Activated CD4-positive, CD25-positive, alpha-beta regulatory T cell (primary cell): ENCODE data around the gene WWC2.
"Not testable (repeated sequence)": the region's sequence is repeated elsewhere in the genome, so short reads cannot be mapped to it uniquely, and the experiment has no call there.

ENCODE experiments used
- DNase-seq, 4 experiments: peaks; one replicate each; lab custom pipeline; 2025; lab: John Stamatoyannopoulos, UW

The WWC2 gene

DNA sequence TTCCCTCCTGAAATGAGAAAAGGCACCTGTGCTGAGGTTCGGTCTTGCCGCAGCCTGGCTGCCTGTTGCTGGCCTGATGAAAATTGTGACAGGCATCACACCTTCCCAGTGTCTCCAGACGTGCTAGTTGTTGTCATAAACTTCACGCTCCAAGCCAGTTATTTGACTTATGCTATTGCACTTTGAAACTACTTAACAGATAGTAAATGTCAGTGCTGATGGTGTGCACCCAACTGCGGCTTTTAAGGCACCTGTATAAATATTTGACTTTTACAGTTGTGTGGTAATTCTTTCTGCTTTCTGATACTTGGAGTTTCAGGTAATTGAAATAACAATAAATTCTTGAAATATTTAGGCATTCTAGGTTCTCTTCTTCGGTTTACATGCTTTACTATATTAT lies 1.8 kb downstream of the WWC2 start:
- DNase-seq = no peak

DNA sequence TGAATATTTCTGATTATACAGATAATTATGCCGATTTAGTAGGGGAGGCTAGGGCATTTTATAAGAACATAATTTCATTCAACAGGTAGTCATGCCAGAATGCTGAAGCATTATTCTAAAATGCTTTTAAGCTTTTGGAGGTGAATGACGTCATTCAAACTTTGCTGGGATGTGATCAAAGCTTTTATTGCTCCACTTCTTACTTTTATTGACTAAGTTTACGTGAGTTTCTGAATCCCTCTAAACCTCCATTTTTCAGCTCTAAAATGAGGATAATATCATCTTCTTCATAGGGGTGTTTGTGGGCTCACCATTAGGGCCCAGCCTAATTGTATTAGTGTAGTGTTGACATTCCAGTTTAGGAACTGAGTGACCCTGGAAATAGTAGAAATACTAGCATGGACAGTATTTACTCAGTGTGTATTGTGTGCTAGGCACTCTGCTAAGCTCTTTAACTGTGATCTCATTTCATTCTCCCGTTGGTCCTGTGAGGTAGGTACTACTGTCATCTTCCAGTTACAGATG lies 3.0 kb downstream of the WWC2 start:
- DNase-seq = no peak

DNA sequence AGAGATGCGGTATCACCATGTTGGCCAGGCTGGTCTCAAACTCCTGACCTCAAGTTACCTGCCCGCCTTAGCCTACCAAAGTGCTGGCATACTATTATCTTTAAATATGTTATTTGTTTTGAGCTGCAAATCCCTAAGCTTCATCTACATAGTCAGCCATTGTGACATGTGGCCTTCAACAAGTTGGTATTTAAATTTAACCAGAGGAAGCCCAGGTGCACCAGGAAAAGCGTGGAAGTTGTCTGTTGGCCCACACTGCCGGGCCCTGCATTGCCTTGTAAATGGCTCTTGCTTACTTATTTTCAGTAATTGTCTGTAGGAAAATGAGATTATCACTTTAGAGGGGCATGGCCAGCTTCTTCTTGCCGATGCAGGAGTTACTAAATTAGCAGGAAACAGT lies 6.0 kb downstream of the WWC2 start:
- DNase-seq = no peak

DNA sequence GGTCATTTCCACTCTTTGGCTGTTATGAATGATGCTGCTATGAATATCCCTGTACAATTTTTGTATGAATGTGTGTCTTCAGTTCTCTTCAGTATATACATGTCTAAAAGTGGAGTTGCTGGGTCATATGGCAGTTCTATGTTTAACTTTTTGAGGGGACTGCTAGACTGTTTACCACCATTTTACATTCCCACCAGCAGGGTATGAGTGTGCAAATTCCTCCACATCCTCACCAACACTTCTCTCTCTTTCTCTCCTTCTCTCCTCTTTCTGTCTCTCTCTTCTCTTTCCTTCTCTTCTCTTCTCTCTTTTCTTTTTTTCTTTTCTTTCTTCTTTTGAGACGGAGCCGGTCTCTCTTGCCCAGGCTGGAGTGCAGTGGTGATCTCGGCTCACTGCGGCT lies 7.8 kb downstream of the WWC2 start:
- no peak for DNase-seq

DNA sequence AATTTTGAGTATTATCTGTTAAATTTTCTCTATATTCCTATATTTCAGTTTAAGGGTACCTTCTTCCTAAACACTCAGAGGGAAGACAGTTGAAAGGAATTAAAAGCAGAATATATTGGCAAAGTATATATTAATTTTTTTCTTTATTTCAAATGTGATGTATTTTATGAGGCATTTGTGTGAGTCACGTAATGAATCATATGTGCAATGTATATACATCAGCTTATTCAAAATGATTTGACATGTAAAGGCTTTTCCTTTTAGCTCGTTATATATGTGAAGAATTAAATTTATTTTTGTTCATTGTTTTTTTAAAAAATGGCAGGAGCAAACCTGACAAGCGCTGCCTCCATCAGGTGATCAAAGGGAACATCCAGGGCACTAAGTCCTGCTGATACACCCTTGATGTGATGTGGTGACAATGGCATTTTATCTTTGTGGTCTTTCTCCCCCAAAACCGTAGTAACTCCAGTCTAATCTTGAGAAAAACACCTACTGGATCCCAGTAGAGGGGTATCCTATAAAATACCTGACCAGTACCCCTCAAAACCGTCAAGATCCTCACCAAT lies 8.9 kb downstream of the WWC2 start:
- no peak for DNase-seq

DNA sequence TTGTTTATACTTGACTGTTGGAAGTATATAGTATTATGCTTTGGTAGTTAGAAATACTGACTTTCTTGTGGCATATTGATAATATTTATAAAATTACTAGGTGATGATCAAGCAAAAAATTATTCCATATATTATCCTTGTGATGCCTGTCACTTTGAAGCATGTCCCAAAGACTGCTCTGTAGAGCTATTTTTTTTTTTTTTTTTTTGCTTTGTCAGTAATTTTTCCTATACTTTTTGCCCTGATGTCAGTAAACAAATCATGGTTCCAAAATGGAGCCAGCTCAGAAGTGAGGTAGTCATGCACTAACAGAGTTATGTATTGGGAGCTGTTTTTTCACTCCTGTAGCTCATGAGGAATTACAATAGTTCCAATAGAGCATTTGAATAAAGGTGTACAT lies 11.2 kb downstream of the WWC2 start:
- no peak for DNase-seq

DNA sequence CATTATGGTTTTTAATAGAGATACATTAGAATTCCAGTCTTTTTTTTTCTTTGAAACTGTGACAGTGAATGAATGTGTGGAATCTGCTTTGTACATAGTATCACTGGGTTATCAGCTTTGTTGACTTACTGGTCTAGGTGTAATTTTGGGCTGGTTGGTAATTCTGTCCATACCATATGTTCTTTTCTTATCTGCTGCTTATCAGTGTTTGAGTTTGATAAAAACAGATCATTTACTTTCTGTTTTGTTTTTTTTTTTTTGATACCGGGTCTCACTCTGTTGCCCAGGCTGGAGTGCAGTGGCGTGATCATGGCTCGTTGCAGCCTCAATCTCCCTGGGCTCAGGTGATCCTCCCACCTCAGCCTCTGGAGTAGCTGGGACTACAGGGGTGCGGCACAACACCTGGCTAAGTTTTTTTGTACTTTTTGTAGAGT lies 12.4 kb downstream of the WWC2 start:
- no peak for DNase-seq

DNA sequence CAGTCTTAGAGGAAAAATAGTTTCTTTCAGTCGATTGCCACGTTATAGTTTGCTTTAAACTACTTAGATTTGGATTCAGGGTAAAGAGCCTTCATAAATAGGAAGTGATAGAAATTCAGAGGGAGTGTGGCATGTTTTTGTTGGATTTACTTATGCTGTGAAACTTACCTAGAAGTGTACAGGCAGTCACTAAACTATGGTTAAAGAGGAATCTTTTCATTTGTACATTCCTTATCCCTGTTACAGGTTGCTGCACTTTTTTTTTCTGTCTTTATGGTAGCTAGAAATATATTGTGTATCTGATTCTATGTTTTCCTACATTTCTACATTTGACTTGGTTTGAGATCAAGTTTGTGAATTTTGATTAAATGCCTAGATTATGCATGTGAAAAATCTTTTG lies 19.1 kb downstream of the WWC2 start:
- DNase-seq = no peak

DNA sequence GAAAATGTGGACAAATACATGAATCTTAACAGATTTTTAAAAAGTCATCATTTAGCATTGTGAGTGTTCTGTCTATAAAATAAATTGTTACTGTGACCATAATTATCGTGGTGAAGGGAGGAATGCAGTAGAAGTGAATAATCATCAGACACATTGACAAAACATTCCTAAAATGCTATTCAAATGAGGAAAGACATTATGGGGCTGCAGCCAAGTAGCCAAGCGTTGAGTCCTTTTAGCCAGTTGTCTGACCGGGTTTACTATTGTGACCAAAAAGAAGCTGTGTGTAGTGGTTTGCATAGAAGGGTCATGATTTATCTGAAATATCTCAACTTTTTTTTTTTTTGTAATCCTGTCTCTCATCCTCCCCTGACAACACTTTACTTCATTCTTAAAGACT lies 19.5 kb downstream of the WWC2 start:
- no peak for DNase-seq

DNA sequence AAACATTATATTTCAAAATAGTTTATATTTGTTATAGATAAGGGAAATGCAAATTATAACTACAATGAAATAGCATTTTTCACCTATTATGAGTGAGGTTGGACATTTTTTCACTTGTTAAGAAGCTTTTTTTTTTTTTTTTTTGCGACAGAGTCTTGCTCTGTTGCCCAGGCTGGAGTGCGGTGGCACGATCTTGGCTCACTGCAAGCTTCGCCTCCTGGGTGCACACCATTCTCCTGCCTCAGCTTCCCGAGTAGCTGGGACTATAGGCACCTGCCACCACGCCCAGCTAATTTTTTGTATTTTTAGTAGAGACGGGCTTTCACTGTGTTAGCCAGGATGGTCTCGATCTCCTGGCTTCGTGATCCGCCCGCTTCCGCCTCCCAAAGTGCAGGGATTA lies 22.6 kb downstream of the WWC2 start:
- not testable (repeated sequence) for DNase-seq

DNA sequence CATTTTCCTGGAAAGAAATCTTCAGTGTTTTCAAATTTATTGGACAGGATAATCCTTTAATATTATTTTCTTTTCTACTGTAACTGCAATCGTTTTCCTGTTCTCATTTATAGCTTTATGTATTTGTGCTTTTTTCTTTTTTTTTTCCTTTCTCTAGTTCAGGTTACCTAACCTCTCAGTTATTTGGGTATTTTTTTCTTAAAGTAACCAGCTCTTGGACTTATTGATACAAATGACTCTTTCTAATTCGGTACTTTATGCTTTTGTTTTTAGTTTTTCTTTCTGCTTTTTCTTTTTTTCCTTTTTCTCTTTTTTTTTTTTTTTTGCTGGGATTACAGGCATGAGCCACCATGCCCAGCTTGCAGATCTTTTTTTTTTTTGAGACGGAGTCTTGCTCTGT lies 25.2 kb downstream of the WWC2 start:
- DNase-seq = no peak

DNA sequence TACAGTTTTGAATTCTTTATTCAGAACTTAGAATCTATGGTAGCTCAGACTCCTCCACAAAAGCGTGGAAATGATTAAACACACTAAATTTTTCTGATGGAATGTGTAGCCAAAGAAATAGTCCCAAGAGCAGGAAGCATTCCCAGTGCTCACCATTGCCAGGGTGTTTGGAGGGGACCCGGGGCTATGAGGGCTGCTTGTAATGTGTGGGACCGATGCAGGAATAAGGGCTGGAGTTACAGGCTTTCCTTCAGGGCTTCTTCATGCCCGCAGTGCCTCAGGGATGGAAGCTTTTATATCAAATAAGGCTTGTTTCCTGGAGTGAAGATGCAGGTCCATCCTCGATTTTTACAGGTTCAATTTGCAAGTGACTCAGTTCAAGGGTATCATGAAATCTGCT lies 25.8 kb downstream of the WWC2 start:
- DNase-seq = no peak

DNA sequence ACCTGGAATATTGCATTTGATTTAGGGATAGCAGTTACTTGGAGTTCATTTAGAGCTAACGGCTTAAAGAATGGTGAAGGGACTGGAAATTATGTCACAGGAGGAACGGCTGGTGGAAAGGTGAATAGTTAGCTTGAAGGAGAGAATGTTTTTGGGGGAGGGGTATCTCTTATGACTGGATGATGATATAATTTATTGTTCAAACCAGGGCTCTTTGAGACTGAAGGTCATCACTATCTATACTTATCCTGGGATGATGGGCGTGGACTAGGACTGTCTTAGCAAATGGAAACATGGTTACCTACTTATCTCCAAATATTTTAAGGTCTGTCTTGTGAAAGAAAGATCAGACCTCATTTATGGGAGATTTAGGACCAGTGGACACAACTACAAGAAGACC lies 30.1 kb downstream of the WWC2 start:
- DNase-seq = no peak

DNA sequence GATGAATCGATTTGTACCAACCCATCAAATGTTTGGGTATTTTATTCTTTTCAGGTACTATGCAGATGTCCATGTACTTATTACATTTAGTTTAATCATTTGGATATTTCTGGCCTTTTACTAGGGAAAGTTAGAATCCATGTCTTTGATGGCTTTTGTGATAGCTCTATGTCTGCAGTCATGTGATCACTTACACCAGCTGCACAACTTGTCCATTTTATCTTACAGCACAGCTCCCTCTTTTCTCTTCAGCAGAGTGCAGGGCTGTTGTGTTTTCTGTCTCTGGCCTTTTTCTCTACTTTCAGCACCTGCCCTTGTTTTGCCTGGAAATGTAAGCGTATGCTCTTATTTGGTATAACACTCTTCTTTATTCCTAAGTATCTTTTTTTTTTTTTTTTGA lies 30.6 kb downstream of the WWC2 start:
- DNase-seq = no peak

DNA sequence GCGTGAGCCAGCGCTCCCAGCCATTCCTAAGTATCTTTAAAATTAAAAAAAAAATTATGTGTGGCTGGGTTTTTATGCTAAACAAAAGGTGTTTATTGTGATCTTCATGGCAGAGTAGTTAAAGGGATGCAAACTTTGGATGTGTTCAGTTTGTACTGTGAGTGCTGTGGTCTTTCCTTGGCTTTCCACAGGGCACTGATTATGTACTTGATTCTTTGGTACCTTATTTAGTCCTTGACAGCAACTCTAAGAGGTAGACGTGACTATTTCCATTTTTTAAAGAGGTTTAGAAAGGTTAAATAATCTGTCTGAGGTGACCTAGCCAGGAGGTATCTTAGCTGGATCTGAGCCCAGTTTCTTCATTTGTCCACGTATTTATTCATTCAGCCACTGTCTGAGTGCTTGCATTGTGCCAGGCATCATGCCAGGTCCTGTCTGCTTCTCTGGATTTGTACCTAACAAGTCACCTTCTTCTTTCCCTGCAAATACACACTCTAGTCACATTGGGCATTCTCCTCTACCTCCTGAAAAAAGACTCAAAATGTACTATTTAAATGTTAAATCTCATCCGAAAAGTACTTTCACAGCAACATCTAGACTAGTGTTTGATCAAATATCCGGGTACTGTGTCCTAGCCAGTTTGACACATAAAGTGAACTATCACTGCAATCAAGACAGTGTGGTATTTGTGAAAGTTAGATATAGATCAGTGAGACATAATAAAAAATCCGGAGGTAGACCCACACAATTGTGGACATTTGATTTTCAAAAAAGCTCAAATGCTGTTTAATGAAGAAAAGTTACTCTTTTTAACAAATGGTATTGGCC lies 31.5 kb downstream of the WWC2 start:
- no peak for DNase-seq

DNA sequence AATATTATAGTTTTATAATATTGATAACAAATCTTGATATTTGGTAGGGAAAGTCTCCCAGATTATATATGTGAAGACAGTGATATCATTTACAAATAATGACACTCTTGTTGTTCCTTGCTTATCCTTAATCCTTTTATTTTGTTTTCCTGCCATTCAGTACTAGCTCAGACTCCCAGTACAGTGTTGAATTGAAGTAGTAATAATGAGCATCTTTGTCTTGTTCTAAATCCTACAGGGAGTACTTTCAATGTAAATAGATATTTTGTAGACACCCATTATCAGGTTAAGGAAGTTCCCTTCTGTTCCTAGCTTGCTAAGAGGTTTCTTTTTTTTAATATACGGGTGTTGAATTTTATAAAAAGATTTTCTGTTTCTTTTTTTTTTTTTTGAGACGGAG lies 33.0 kb downstream of the WWC2 start:
- DNase-seq = no peak

DNA sequence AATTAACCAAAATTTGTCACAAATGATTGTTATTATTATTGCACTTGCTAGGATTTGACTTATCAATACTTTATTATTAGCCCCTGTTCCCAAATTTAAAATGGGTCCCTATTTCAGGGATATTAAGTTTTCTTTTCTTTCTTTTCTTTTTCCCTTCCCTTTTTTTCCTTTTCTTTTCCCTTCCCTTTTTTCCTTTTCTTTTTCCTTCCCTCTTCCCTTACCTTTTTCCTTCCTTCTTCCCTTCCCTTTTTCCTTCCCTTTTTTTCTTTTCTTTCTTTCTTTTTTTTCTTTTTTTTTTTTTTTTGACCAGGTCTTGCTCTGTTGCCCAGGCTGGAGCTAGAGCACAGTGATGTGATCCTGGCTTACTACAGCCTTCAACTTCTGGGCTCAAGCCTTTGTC lies 33.8 kb downstream of the WWC2 start:
- no peak for DNase-seq

DNA sequence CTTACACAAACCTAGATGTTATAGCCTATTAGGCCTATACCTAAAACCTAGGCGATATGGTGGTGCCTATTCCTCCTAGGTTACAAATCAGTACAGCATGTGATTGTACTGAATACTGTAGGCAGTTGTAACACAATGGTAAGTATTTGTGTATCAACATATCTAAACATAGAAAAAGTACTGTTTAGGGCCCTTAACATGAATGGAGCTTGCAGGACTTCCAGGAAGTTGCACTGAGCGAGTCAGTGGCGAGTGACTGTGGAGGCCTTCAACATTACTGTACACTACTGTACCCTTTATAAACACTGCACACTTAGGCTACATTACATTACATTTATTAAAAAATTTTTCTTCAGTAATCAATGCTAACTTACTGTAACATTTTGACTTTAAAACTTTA lies 37.8 kb downstream of the WWC2 start:
- no peak for DNase-seq

DNA sequence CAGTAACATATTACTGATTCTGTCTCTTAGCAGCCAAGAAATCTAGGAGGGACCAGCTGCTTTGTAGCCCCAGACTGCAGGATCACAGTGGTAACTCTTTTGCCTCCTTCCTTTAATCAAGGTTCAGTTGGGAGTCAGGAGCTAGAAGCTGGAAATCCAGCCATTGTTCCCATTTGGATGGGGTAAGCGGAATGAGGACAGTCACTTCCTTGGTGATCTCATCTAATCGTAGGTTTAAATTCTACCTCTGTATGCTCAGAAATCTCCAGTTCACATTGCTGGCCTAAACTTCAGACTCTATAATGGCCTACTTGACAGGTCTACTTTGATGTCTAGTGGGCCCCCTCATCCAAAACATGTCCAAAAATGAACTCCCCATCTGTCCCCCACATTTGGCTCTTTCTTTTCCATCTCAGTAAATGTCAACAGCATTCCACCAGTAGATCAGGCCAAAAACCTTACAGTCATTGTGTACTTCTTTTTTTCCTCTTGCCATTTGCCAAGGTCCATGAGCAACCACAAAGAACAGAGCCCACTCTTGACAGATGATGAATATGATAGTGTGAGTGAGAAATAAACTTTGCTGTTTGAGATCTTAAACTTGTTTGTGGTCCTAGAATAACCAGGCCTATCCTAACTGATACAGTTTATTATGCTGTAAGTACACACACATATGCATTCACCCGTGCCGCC lies 40.1 kb downstream of the WWC2 start:
- no peak for DNase-seq

DNA sequence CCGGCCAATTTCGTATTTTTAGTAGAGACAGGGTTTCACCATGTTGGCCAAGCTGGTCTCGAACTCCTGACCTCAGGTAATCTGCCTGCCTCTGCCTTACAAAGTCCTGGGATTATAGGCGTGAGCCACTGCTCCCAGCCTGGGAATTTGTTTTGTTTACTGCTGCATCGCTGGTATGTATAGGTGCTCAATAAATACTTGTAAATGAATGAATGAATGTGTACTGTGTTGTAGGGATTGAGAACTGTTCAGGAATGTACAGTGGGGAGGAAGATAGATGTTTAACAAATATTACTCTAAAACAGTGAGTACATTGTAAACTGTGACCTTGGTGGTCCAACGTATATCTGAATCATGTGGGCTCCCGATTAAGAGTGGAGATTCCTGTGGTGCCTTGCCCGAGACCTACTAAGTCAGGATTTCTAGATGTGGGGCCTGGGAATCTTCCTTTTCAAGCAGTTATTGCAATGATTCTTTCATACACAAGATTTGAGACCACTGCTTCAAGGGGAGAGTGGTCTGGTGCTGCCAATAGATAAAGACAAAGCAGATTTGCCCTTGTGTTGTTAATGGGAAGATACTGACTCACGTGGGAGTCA lies 41.0 kb downstream of the WWC2 start:
- no peak for DNase-seq

DNA sequence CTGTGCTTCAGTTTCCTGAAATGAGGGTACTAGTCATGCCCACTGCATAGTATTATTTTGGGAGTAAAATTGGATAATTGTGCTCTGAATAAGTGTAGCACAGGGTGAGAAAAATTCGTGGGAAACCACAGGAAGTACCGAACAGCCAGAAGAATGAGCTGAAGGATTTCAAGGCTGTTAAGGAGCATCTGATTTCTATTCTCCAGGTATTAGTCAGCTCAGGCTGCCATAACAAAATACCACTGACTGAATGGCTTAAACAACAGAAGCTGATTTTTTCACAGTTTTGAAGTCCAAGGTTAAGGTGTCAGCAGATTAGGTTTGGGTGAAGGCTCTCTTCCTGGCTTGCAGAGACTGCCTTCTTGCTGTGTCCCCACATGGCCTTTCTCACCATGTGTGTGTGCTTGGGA lies 41.9 kb downstream of the WWC2 start:
- no peak for DNase-seq

DNA sequence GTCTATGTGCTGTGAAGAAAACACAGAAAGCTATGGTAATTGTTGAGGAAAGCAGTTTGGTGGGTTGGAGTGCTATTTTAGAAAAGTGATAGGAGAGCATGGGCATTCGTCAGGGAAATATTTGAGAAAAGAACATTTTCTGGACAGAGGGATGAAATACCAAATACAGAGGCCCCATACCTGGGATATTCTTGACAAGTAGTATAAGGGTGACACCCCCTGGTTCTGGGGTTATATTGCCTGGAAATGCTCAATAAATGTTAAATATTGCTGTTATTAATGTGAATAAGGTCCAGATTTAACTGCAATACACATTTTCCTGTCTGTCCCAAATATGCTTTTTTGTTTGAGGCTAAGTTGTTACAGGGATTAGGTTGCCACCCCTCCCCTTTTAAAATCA lies 42.9 kb downstream of the WWC2 start:
- DNase-seq = no peak
